ENCODE data around the gene DUSP28.

- TF ChIP-seq CTCF (conservative IDR thresholded peaks at IDR 0.05) (no peak), ZFX (IDR thresholded peaks at IDR 0.05) (no peak)
Observed at GRCh38 chr2:240520974-240521350, 39.2 kb upstream of the DUSP28 start.
